GM12892 (cell line): ENCODE results near the gene MYH10.

Experiments
- POLR2A ChIP-seq: IDR thresholded peaks from 2 replicates; pipeline ENCODE4 v1.6.1; 2011; ENCODE audit warnings: low read depth, low read length, control low read depth
- TAF1 ChIP-seq: IDR thresholded peaks from 2 replicates; pipeline ENCODE4 v1.6.1; 2011; ENCODE audit warnings: low read depth, mild to moderate bottlenecking, control low read depth, low read length, borderline replicate concordance

GRCh38 chr17:8458128-8458527, 172.4 kb downstream of the MYH10 start:
- TF ChIP-seq POLR2A, result no peak
- TF ChIP-seq TAF1, result no peak
